Measurements from ENCODE around the gene SNCB. TPM values are rescaled to one million over a fixed set of nuclear protein-coding genes. Genes with fewer than 3 reads are reported as not detected.

Gene SNCB
- total and polyA plus RNA-seq, 9 donors = 0.13 TPM; not detected in 8

- intact Hi-C loops (cut with DNase I) = no loop called here
- no peak for DNase-seq
Observed at GRCh38 chr5:176583076-176583475, 47.3 kb downstream of the SNCB start.

GRCh38 chr5:176581361-176581760 lies 49.0 kb downstream of the SNCB start:
- Histone ChIP-seq H3K27me3 (no peaks in the 10 kb centered on the region), H3K9me3 (peaks cover 0 to 20% of the 10 kb centered on the region in 2 donors), H3K27ac (no peak overlapping the region), H3K4me3 (no peak overlapping the region), H3K4me1 (ENCODE audit: insufficient read depth) (no peaks in the 10 kb centered on the region), H3K36me3 (no peaks in the 10 kb centered on the region)
- TF ChIP-seq POLR2A (IDR thresholded peaks at IDR 0.05) (no peak), CTCF (IDR thresholded peaks at IDR 0.05) (no peak)
- WGBS, 3 donors = 83 to 92% (median 89%) methylated on average over 7 to 12 of the region's 12 CpGs
- DNase-seq = no peak
- intact Hi-C loops (cut with DNase I) = no loop called here

More at GRCh38 chr5:176583076-176583475, 47.3 kb downstream of the SNCB start:
- TF ChIP-seq CTCF (IDR thresholded peaks at IDR 0.05) (no peak), POLR2A (IDR thresholded peaks at IDR 0.05) (no peak), EP300 (IDR thresholded peaks at IDR 0.05) (no peak)
- WGBS, 3 donors = 37 to 48% (median 39%) methylated on average over 4 of the region's 4 CpGs
- Histone ChIP-seq H3K4me1 (ENCODE audit: insufficient read depth) (no peaks in the 10 kb centered on the region), H3K9me3 (peaks cover 0 to 22% of the 10 kb centered on the region in 2 donors), H3K27ac (no peak overlapping the region), H3K36me3 (no peaks in the 10 kb centered on the region), H3K4me3 (no peak overlapping the region), H3K27me3 (no peaks in the 10 kb centered on the region)

- H3K4me3 ChIP-seq = no peak overlapping the region
- DNase-seq = no peak
- intact Hi-C loops (cut with DNase I) = no loop called here
- no peaks in the 10 kb centered on the region for H3K36me3 ChIP-seq
- H3K9me3 ChIP-seq = peaks cover 0 to 2% of the 10 kb centered on the region in 2 donors
- 37 to 53% (median 42%) methylated on average over 4 of the region's 4 CpGs for WGBS, 3 donors
- no peak overlapping the region for H3K27ac ChIP-seq
- TF ChIP-seq EP300 (IDR thresholded peaks at IDR 0.05) (no peak), POLR2A (IDR thresholded peaks at IDR 0.05) (no peak), CTCF (IDR thresholded peaks at IDR 0.05) (no peak)
- H3K27me3 ChIP-seq = no peaks in the 10 kb centered on the region
- H3K4me1 ChIP-seq (ENCODE audit: insufficient read depth) = no peaks in the 10 kb centered on the region
Observed at GRCh38 chr5:176579323-176579722, 51.0 kb downstream of the SNCB start.

GRCh38 chr5:176578391-176578808 lies 51.9 kb downstream of the SNCB start:
- no peaks in the 10 kb centered on the region for H3K36me3 ChIP-seq
- intact Hi-C loops (cut with DNase I) = no loop called here
- no peaks in the 10 kb centered on the region for H3K27me3 ChIP-seq
- no peaks in the 10 kb centered on the region for H3K9me3 ChIP-seq
- 23 to 27% (median 23%) methylated on average over 15 of the region's 15 CpGs for WGBS, 3 donors
- TF ChIP-seq POLR2A (IDR thresholded peaks at IDR 0.05) (no peak), CTCF (IDR thresholded peaks at IDR 0.05) (peak in 1 of 3 donors; percentile 15), EP300 (IDR thresholded peaks at IDR 0.05) (no peak)
- peak in 3 of 5 donors; percentile 26 to 33 (median 27) for DNase-seq
- no peak overlapping the region for H3K4me3 ChIP-seq
- no peaks in the 10 kb centered on the region for H3K4me1 ChIP-seq (ENCODE audit: insufficient read depth)
- H3K27ac ChIP-seq = no peak overlapping the region

Data from ovary (tissue), 9 donors.